KMS-11 (cell line): ENCODE measurements around the gene RPH3AL.

Source experiments
- H2AFZ ChIP-seq: fragments of 200-600 bp; sonication (generic); 2 replicates; pipeline ENCODE4 v1.6.1; 2016; ENCODE audit warnings: antibody characterized with exemption, mixed run types, low read depth
- H3K27ac ChIP-seq: fragments of 200-600 bp; sonication (generic); 2 replicates; pipeline ENCODE4 v1.6.1; 2016; ENCODE audit warnings: mild to moderate bottlenecking, mixed run types
- H3K27me3 ChIP-seq: fragments of 200-600 bp; sonication (generic); 2 replicates; pipeline ENCODE4 v1.6.1; 2017; ENCODE audit warnings: mild to moderate bottlenecking, low read depth, mixed run types, moderate library complexity; ENCODE audit not compliant: insufficient read depth
- H3K36me3 ChIP-seq: fragments of 200-600 bp; sonication (generic); 2 replicates; pipeline ENCODE4 v1.6.1; 2017; ENCODE audit warnings: mild to moderate bottlenecking, mixed run types; ENCODE audit not compliant: insufficient read depth
- H3K4me1 ChIP-seq: fragments of 200-600 bp; sonication (generic); 2 replicates; pipeline ENCODE4 v1.6.1; 2016; ENCODE audit warnings: mild to moderate bottlenecking, low read depth, mixed run types; ENCODE audit not compliant: poor library complexity, severe bottlenecking
- H3K4me2 ChIP-seq: fragments of 200-600 bp; sonication (generic); 2 replicates; pipeline ENCODE4 v1.7.0; 2016; ENCODE audit warnings: mild to moderate bottlenecking, mixed run types
- H3K4me3 ChIP-seq: fragments of 200-600 bp; sonication (generic); IDR thresholded peaks from 2 replicates; pipeline ENCODE4 v1.6.1; 2017; ENCODE audit warnings: low read depth, low read length, mixed read lengths; ENCODE audit not compliant: insufficient read depth
- H3K79me2 ChIP-seq: fragments of 200-600 bp; sonication (generic); 2 replicates; pipeline ENCODE4 v1.6.1; 2016; ENCODE audit warnings: low read depth, mixed run types; ENCODE audit not compliant: insufficient read depth
- H3K9ac ChIP-seq: fragments of 200-600 bp; sonication (generic); 2 replicates; pipeline ENCODE4 v1.6.1; 2016; ENCODE audit warnings: mild to moderate bottlenecking, mixed run types
- H4K20me1 ChIP-seq: fragments of 200-600 bp; sonication (generic); 2 replicates; pipeline ENCODE4 v1.6.1; 2016; ENCODE audit warnings: mild to moderate bottlenecking, mixed run types; ENCODE audit not compliant: insufficient read depth
- CTCF ChIP-seq: fragments of 200-600 bp; sonication (generic); conservative IDR thresholded peaks from 2 replicates; pipeline ENCODE4 v1.6.1; 2017; ENCODE audit warnings: low read depth, mild to moderate bottlenecking, antibody characterized with exemption, low read length, moderate library complexity, mixed read lengths

The RPH3AL gene

GRCh38 chr17:327971-328370 lies 24.6 kb downstream of the RPH3AL start:
- no peak for TF ChIP-seq CTCF
- H3K27me3 ChIP-seq, result no peaks in the 10 kb centered on the region
- H3K4me2 ChIP-seq, result no peak overlapping the region
- no peaks in the 10 kb centered on the region for H3K36me3 ChIP-seq
- no peak overlapping the region for H3K27ac ChIP-seq
- H3K4me3 ChIP-seq, result no peak overlapping the region
- no peak overlapping the region for H2AFZ ChIP-seq
- H3K9ac ChIP-seq, result no peak overlapping the region
- H4K20me1 ChIP-seq, result no peaks in the 10 kb centered on the region
- no peaks in the 10 kb centered on the region for H3K4me1 ChIP-seq
- no peaks in the 10 kb centered on the region for H3K79me2 ChIP-seq

GRCh38 chr17:327296-327695 lies 25.3 kb downstream of the RPH3AL start:
- Histone ChIP-seq H4K20me1 (no peaks in the 10 kb centered on the region), H3K79me2 (no peaks in the 10 kb centered on the region), H2AFZ (no peak overlapping the region), H3K4me3 (no peak overlapping the region), H3K27me3 (no peaks in the 10 kb centered on the region), H3K9ac (no peak overlapping the region), H3K36me3 (no peaks in the 10 kb centered on the region), H3K27ac (no peak overlapping the region), H3K4me1 (no peaks in the 10 kb centered on the region), H3K4me2 (no peak overlapping the region)
- no peak for TF ChIP-seq CTCF

- H3K4me3 ChIP-seq, result no peak overlapping the region
- H2AFZ ChIP-seq, result no peak overlapping the region
- H3K27ac ChIP-seq, result no peak overlapping the region
- H3K9ac ChIP-seq, result no peak overlapping the region
- H3K4me1 ChIP-seq, result no peaks in the 10 kb centered on the region
- H3K27me3 ChIP-seq, result no peaks in the 10 kb centered on the region
- no peaks in the 10 kb centered on the region for H3K36me3 ChIP-seq
- TF ChIP-seq CTCF, result no peak
- no peaks in the 10 kb centered on the region for H4K20me1 ChIP-seq
- H3K4me2 ChIP-seq, result no peak overlapping the region
- no peaks in the 10 kb centered on the region for H3K79me2 ChIP-seq
Observed at GRCh38 chr17:326010-326621, 26.5 kb downstream of the RPH3AL start.

- no peak overlapping the region for H3K9ac ChIP-seq
- H3K4me2 ChIP-seq, result no peak overlapping the region
- no peaks in the 10 kb centered on the region for H3K36me3 ChIP-seq
- no peak overlapping the region for H2AFZ ChIP-seq
- H3K79me2 ChIP-seq, result no peaks in the 10 kb centered on the region
- no peak overlapping the region for H3K4me3 ChIP-seq
- H3K27ac ChIP-seq, result no peak overlapping the region
- TF ChIP-seq CTCF, result no peak
- H3K4me1 ChIP-seq, result no peaks in the 10 kb centered on the region
- no peaks in the 10 kb centered on the region for H4K20me1 ChIP-seq
- H3K27me3 ChIP-seq, result no peaks in the 10 kb centered on the region
Observed at GRCh38 chr17:325270-326009, 27.2 kb downstream of the RPH3AL start.
